Measurements from ENCODE around the gene SH3D19. TPM values are rescaled to one million over a fixed set of nuclear protein-coding genes. Genes with fewer than 3 reads are reported as not detected.

SH3D19 gene
- total RNA-seq, 4 donors from 2014 or later = 35.6 to 73.1 (median 50.5) TPM

GRCh38 chr4:151110236-151110635 lies 215.2 kb downstream of the SH3D19 start:
- no peak overlapping the region for H3K4me3 ChIP-seq
- peak in 1 of 2 donors; percentile 8 for ATAC-seq
- H3K27me3 ChIP-seq = no peaks in the 10 kb centered on the region
- H3K36me3 ChIP-seq = peaks cover 0 to 43% of the 10 kb centered on the region in 2 donors
- no peak overlapping the region for H3K27ac ChIP-seq
- peaks cover 0 to 2% of the 10 kb centered on the region in 2 donors for H3K4me1 ChIP-seq
- intact Hi-C loops (cut with DNase I; ENCODE audit: low total_unique reads) = loop anchor here (10.0 kb wide), 1 partner anchor 1275 kb away; no protein-coding TSS in a partner anchor
- no peaks in the 10 kb centered on the region for H3K9me3 ChIP-seq
- in situ Hi-C loops (cut with MboI; ENCODE audit: low sequenced_read_pairs in 4 of 4) = loop anchor here (10.0 to 25.0 kb wide), 3 partner anchors 252 to 652 kb away; partner anchors contain the start of gene GATB (in 1 of the 4)
- no peak for TF ChIP-seq CTCF (IDR thresholded peaks at IDR 0.05 in 4 of 5, conservative IDR thresholded peaks at IDR 0.05 in 1 of 5)
- TF ChIP-seq POLR2A (IDR thresholded peaks at IDR 0.05) = no peak
- DNase-seq = no peak

GRCh38 chr4:151107063-151107462 lies 218.3 kb downstream of the SH3D19 start:
- ATAC-seq (no peak), DNase-seq (no peak)
- no peak overlapping the region for H3K4me3 ChIP-seq
- H3K4me1 ChIP-seq = peaks cover 0 to 2% of the 10 kb centered on the region in 2 donors
- no peaks in the 10 kb centered on the region for H3K9me3 ChIP-seq
- no peak for TF ChIP-seq CTCF (IDR thresholded peaks at IDR 0.05 in 4 of 5, conservative IDR thresholded peaks at IDR 0.05 in 1 of 5)
- TF ChIP-seq POLR2A (IDR thresholded peaks at IDR 0.05) = no peak
- intact Hi-C loops (cut with DNase I; ENCODE audit: low total_unique reads) = no loop called here
- no peaks in the 10 kb centered on the region for H3K27me3 ChIP-seq
- in situ Hi-C loops (cut with MboI; ENCODE audit: low sequenced_read_pairs in 4 of 4) = loop anchor here (25.0 kb wide), 2 partner anchors 255 to 655 kb away; partner anchors contain the start of gene GATB (in 1 of the 4)
- no peak overlapping the region for H3K27ac ChIP-seq
- peaks cover 5 to 58% of the 10 kb centered on the region in 2 donors for H3K36me3 ChIP-seq

- H3K4me3 ChIP-seq = no peak overlapping the region
- intact Hi-C loops (cut with DNase I; ENCODE audit: low total_unique reads) = no loop called here
- peaks cover 12 to 16% of the 10 kb centered on the region in 2 donors for H3K4me1 ChIP-seq
- peaks cover 5 to 69% of the 10 kb centered on the region in 2 donors for H3K36me3 ChIP-seq
- no peak overlapping the region for H3K27ac ChIP-seq
- in situ Hi-C loops (cut with MboI; ENCODE audit: low sequenced_read_pairs in 4 of 4) = loop anchor here (25.0 kb wide), 2 partner anchors 257 to 657 kb away; partner anchors contain the start of gene GATB (in 1 of the 4)
- no peak for TF ChIP-seq POLR2A (IDR thresholded peaks at IDR 0.05)
- no peak for TF ChIP-seq CTCF (IDR thresholded peaks at IDR 0.05 in 4 of 5, conservative IDR thresholded peaks at IDR 0.05 in 1 of 5)
- DNase-seq (no peak), ATAC-seq (no peak)
- H3K27me3 ChIP-seq = no peaks in the 10 kb centered on the region
- no peaks in the 10 kb centered on the region for H3K9me3 ChIP-seq
These were observed 219.9 kb downstream of the SH3D19 start for GRCh38 chr4:151105454-151106032.

- no peaks in the 10 kb centered on the region for H3K27me3 ChIP-seq
- ATAC-seq (no peak), DNase-seq (no peak)
- no peak overlapping the region for H3K27ac ChIP-seq
- TF ChIP-seq POLR2A (IDR thresholded peaks at IDR 0.05) (no peak), CTCF (IDR thresholded peaks at IDR 0.05 in 4 of 5, conservative IDR thresholded peaks at IDR 0.05 in 1 of 5) (no peak)
- H3K4me1 ChIP-seq = peaks cover 16 to 20% of the 10 kb centered on the region in 2 donors
- intact Hi-C loops (cut with DNase I; ENCODE audit: low total_unique reads) (no loop called here), in situ Hi-C loops (cut with MboI; ENCODE audit: low sequenced_read_pairs in 4 of 4) (loop anchor here (25.0 kb wide), 2 partner anchors 258 to 658 kb away; partner anchors contain the start of gene GATB (in 1 of the 4))
- H3K4me3 ChIP-seq = no peak overlapping the region
- H3K9me3 ChIP-seq = no peaks in the 10 kb centered on the region
- H3K36me3 ChIP-seq = peaks cover 5 to 69% of the 10 kb centered on the region in 2 donors
These were observed 220.8 kb downstream of the SH3D19 start for GRCh38 chr4:151104621-151105020.
